RWPE2 (cell line): ENCODE measurements around the gene KARS1.

Experiments used
- ATAC-seq: fragments of 200-7000 bp; cut with Tn5 transposase; 3 replicates; pipeline ENCODE4 v1.9.1; 2021; ENCODE audit warnings: low read depth
- DNase-seq: peaks from one replicate; pipeline ENCODE4 v3.0.0-alpha.2; 2020; ENCODE audit warnings: low spot score
- H3K27ac ChIP-seq: fragments of 450-650 bp; 2 replicates; pipeline ENCODE4 v1.5.1; 2017; ENCODE audit warnings: mild to moderate bottlenecking; ENCODE audit not compliant: poor library complexity, severe bottlenecking
- H3K27me3 ChIP-seq: fragments of 250-450 bp; sonication (Bioruptor Pico); 2 replicates; pipeline ENCODE4 v1.5.1; 2021; ENCODE audit warnings: mild to moderate bottlenecking, moderate library complexity; ENCODE audit not compliant: insufficient read depth, poor library complexity, severe bottlenecking
- H3K36me3 ChIP-seq: fragments of 250-450 bp; sonication (Bioruptor Pico); 2 replicates; pipeline ENCODE4 v1.5.1; 2020; ENCODE audit warnings: low read depth, mild to moderate bottlenecking, moderate library complexity
- H3K4me1 ChIP-seq: fragments of 250-450 bp; sonication (Bioruptor Pico); 2 replicates; pipeline ENCODE4 v1.5.1; 2021; ENCODE audit warnings: mild to moderate bottlenecking, moderate library complexity; ENCODE audit not compliant: insufficient read depth, poor library complexity, severe bottlenecking
- H3K4me3 ChIP-seq: fragments of 250-450 bp; sonication (Bioruptor Pico); 2 replicates; pipeline ENCODE4 v1.5.1; 2021; ENCODE audit warnings: mild to moderate bottlenecking, moderate library complexity; ENCODE audit not compliant: severe bottlenecking
- H3K9me3 ChIP-seq: fragments of 250-450 bp; sonication (Bioruptor Pico); 2 replicates; pipeline ENCODE4 v1.5.1; 2021; ENCODE audit warnings: mild to moderate bottlenecking, moderate library complexity; ENCODE audit not compliant: severe bottlenecking
- TF ChIP-seq, protein P1 (sequence below): fragments of 450-650 bp; IDR thresholded peaks from one replicate; pipeline ENCODE4 v1.5.1; 2017; ENCODE audit warnings: mild to moderate bottlenecking, moderate library complexity; ENCODE audit not compliant: poor library complexity, severe bottlenecking

The KARS1 gene

DNA sequence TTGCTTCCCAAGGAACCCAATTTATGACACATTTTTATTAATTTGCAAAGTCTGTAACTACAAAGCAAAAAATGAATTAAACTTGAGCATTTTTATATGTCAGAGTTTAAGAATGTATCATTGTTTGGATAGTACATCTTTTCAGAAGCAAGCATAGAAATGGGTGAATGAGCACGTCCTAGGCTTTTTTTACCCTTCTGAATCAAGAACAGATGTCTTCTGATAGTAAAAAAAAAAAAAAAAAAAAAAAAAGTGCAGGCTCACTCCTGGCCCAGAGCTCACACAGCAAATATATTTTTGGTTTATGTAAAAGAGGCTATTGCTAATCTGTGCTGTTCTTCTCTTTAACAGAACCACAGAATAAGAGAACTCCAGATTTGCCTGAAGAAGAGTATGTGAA is 6.5 kb upstream of the KARS1 start:
- Histone ChIP-seq H3K36me3 (peaks cover 80% of the 10 kb centered on the region), H3K27me3 (no peaks in the 10 kb centered on the region), H3K27ac (no peak overlapping the region), H3K4me1 (peaks cover 14% of the 10 kb centered on the region), H3K9me3 (no peaks in the 10 kb centered on the region), H3K4me3 (no peak overlapping the region)
- ATAC-seq = no peak
- DNase-seq = no peak
- TF ChIP-seq, protein P1, sequence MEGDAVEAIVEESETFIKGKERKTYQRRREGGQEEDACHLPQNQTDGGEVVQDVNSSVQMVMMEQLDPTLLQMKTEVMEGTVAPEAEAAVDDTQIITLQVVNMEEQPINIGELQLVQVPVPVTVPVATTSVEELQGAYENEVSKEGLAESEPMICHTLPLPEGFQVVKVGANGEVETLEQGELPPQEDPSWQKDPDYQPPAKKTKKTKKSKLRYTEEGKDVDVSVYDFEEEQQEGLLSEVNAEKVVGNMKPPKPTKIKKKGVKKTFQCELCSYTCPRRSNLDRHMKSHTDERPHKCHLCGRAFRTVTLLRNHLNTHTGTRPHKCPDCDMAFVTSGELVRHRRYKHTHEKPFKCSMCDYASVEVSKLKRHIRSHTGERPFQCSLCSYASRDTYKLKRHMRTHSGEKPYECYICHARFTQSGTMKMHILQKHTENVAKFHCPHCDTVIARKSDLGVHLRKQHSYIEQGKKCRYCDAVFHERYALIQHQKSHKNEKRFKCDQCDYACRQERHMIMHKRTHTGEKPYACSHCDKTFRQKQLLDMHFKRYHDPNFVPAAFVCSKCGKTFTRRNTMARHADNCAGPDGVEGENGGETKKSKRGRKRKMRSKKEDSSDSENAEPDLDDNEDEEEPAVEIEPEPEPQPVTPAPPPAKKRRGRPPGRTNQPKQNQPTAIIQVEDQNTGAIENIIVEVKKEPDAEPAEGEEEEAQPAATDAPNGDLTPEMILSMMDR = no peak

DNA sequence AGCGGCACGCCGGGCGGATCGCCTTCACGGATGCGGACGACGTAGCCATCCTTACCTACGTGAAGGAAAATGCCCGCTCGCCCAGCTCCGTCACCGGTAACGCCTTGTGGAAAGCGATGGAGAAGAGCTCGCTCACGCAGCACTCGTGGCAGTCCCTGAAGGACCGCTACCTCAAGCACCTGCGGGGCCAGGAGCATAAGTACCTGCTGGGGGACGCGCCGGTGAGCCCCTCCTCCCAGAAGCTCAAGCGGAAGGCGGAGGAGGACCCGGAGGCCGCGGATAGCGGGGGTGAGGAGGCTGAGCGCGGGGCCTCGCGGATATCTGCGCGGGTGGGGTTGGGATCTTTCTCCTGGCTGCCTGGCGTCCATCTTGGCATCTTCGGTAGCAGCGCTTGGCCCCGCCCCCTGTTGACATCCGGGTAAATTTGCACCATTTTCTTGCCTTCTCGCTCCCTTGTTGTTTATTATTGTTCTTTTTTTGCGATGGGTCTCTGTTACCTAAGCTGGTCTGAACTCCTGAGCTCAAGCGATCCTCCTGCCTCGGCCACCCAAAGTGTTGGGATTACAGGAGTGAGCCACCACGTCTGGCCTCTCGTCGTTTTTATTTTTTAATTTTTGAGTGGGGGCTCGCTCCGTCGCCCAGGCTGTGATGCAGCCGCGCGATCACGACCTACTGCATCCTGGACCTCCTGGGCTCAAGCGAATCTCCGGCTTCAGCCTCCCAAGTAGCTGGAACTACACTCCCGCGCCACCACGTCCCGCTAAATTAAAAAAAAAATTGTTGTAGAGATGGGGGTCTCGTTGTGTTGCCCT is 1.0 kb upstream of the KARS1 start:
- H3K9me3 ChIP-seq = no peaks in the 10 kb centered on the region
- no peaks in the 10 kb centered on the region for H3K27me3 ChIP-seq
- H3K4me3 ChIP-seq = peak overlapping the region; percentile 75
- H3K4me1 ChIP-seq = peaks cover 17% of the 10 kb centered on the region
- DNase-seq = peak; percentile 80
- peak; percentile 33 for ATAC-seq
- H3K36me3 ChIP-seq = peaks cover 57% of the 10 kb centered on the region
- H3K27ac ChIP-seq = peak overlapping the region; percentile 84
- TF ChIP-seq, protein P1 = no peak

DNA sequence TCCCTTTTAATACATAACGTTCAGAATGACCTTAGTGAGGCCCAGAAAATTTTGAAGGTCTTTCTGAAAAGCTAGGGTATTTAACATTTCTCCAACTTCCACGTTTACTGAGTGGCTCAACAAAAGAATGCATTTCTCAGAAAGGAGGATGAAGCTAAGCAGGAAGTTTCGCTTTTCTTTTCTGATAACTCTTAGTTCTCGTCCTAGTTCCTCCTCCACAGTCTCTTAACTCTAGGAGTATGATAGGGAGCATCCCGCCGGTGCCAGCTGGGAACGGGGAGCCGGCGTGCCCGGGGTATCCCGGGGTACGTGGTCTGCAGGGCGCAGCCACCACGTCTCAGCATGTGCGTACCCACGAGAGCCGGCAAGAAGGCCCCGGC is 363 bp downstream of the KARS1 start:
- Histone ChIP-seq H3K4me3 (peak overlapping the region; percentile 75), H3K27ac (peak overlapping the region; percentile 84), H3K27me3 (no peaks in the 10 kb centered on the region), H3K4me1 (peaks cover 17% of the 10 kb centered on the region), H3K9me3 (no peaks in the 10 kb centered on the region), H3K36me3 (peaks cover 56% of the 10 kb centered on the region)
- DNase-seq (no peak), ATAC-seq (peak; percentile 18)
- TF ChIP-seq, protein P1 = no peak

DNA sequence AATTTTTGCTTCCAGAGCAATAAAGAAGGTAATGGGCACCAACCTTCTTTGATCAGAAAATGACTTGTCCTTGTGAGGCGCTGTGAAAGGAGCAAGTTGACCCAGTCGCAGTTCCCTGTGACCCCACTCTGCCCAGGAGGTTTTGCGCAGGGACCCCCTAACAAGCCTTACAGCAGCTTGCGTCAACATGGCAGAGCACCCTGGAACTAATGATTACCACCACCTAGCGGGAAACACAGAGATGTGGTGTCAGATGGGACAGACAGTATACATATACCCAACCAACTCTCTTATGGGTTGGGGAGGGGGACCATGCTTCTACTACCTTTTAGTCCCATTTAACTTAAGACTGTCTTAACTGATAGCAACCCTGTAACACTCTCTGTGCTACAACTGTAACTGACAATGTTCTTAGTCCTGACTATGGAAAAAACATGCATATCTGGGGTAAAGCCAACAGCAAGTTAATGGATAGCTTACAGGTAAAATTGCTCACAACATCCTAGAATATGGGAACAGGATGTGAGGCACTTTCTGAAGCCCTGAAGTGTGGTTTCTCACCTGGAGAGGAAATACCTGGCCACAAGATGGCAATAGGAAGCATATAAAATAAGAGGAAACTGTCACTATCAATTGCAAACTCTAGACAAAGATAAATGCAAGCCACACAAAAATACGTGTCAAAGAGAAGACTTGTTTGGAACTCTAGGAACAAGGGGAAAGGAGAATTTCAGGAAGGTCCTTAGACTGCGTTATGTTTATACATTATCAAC is 3.0 kb downstream of the KARS1 start:
- no peaks in the 10 kb centered on the region for H3K27me3 ChIP-seq
- TF ChIP-seq, protein P1 = peak; percentile 44
- ATAC-seq (no peak), DNase-seq (no peak)
- H3K36me3 ChIP-seq = peaks cover 71% of the 10 kb centered on the region
- H3K9me3 ChIP-seq = no peaks in the 10 kb centered on the region
- peaks cover 3% of the 10 kb centered on the region for H3K4me1 ChIP-seq
- no peak overlapping the region for H3K4me3 ChIP-seq
- no peak overlapping the region for H3K27ac ChIP-seq
